ENCODE data around the gene HSD17B11. TPM values are rescaled to one million over a fixed set of nuclear protein-coding genes. Genes with fewer than 3 reads are reported as not detected.
"Not testable (repeated sequence)": the region's sequence is repeated elsewhere in the genome, so short reads cannot be mapped to it uniquely, and the experiment has no call there.

Gene HSD17B11
- total and polyA plus RNA-seq, 12 donors = 4.6 to 25.4 (median 12.2) TPM

GRCh38 chr4:87410157-87410556 is 19.2 kb upstream of the HSD17B11 start:
- DNase-seq = no peak
- H3K4me1 ChIP-seq = peaks cover 0 to 17% (median 0%) of the 10 kb centered on the region in 9 donors

GRCh38 chr4:87409420-87409939 is 18.5 kb upstream of the HSD17B11 start:
- WGBS, 2 donors = 50 to 59% methylated on average over 3 of the region's 3 CpGs
- TF ChIP-seq CTCF (IDR thresholded peaks at IDR 0.05) = no peak

More at GRCh38 chr4:87410157-87410556, 19.2 kb upstream of the HSD17B11 start:
- Histone ChIP-seq H3K27ac (no peak overlapping the region), H3K4me3 (no peak overlapping the region), H3K9me3 (peaks cover 0 to 6% (median 0%) of the 10 kb centered on the region in 11 donors), H3K36me3 (no peaks in the 10 kb centered on the region), H3K27me3 (peaks cover 0 to 18% (median 0%) of the 10 kb centered on the region in 7 donors)
- TF ChIP-seq CTCF (IDR thresholded peaks at IDR 0.05) = no peak
- intact Hi-C loops (cut with DNase I) = no loop called here
- ATAC-seq = no peak
- WGBS, 2 donors = 29 to 40% methylated on average over 2 of the region's 2 CpGs

GRCh38 chr4:87406902-87407301 is 15.9 kb upstream of the HSD17B11 start:
- intact Hi-C loops (cut with DNase I); DNase-seq; ATAC-seq; H3K36me3 ChIP-seq; H3K27ac ChIP-seq; H3K4me3 ChIP-seq; H3K9me3 ChIP-seq: not testable (repeated sequence)
- peaks cover 0 to 18% (median 0%) of the 10 kb centered on the region in 7 donors for H3K27me3 ChIP-seq
- 82 to 85% methylated on average over 4 of the region's 4 CpGs for WGBS, 2 donors
- peaks cover 0 to 17% (median 0%) of the 10 kb centered on the region in 9 donors for H3K4me1 ChIP-seq

More at GRCh38 chr4:87409420-87409939, 18.5 kb upstream of the HSD17B11 start:
- Histone ChIP-seq H3K4me1 (peaks cover 0 to 17% (median 0%) of the 10 kb centered on the region in 9 donors), H3K27me3 (peaks cover 0 to 18% (median 0%) of the 10 kb centered on the region in 7 donors), H3K9me3 (peaks cover 0 to 6% (median 0%) of the 10 kb centered on the region in 11 donors), H3K36me3 (no peaks in the 10 kb centered on the region), H3K4me3 (no peak overlapping the region), H3K27ac (no peak overlapping the region)
- peak in 2 of 8 donors; percentile 34 to 56 for ATAC-seq
- no peak for DNase-seq
- intact Hi-C loops (cut with DNase I) = no loop called here

DNA sequence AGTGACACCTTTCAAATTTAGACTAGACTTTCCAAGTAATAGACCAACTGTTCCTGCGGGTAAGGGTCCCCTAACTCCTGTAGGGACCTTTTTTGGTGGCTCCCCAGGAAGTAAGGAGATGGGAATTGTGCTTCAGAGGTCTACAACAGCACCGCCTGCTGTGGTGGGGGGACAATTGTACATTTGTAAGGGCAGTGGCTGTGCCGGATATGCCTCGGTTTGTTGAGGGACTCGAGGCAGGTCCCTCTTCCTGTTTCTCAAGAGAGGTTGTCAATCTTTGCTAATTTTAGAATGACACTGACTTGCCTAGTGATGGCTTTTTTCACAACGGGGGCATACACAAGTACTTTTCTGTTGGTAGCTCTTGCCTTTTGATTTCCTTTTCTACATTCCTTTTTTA is 15.5 kb upstream of the HSD17B11 start:
- no peak overlapping the region for H3K27ac ChIP-seq
- ATAC-seq (no peak), DNase-seq (no peak)
- H3K27me3 ChIP-seq = peaks cover 0 to 18% (median 0%) of the 10 kb centered on the region in 7 donors
- TF ChIP-seq CTCF (IDR thresholded peaks at IDR 0.05) = no peak
- 53 to 57% methylated on average over 6 of the region's 6 CpGs for WGBS, 2 donors
- no peaks in the 10 kb centered on the region for H3K9me3 ChIP-seq
- no peaks in the 10 kb centered on the region for H3K36me3 ChIP-seq
- H3K4me1 ChIP-seq = peaks cover 0 to 17% (median 0%) of the 10 kb centered on the region in 9 donors
- no peak overlapping the region for H3K4me3 ChIP-seq
- intact Hi-C loops (cut with DNase I) = no loop called here

- intact Hi-C loops (cut with DNase I) = no loop called here
- WGBS, 2 donors = 77 to 79% methylated on average over 5 of the region's 5 CpGs
- TF ChIP-seq CTCF (IDR thresholded peaks at IDR 0.05) = no peak
- Histone ChIP-seq H3K36me3 (no peaks in the 10 kb centered on the region), H3K27me3 (peaks cover 0 to 18% (median 0%) of the 10 kb centered on the region in 7 donors), H3K9me3 (no peaks in the 10 kb centered on the region), H3K4me1 (peaks cover 0 to 17% (median 0%) of the 10 kb centered on the region in 9 donors), H3K27ac (no peak overlapping the region), H3K4me3 (no peak overlapping the region)
- ATAC-seq (no peak), DNase-seq (no peak)
These were observed 14.3 kb upstream of the HSD17B11 start for GRCh38 chr4:87405211-87405820.

DNA sequence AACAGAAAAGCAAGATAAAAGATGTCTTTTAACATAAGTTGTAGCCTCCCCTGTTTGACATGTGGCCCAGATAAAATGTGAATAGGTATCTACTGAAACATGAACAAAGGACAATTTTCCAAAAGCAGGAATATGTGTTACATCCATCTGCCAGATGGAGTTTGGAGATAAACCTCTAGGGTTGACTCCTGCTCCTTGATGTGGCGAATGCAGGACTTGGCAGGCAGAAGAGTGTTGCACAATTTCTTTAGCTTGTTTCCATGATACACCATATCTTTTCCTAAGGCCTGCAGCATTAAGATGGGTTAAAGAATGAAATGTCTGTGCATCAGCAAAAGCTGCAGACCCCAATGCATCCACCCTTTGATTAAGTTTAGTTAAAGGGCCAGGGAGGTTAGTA is 12.7 kb upstream of the HSD17B11 start:
- WGBS, 2 donors = 59 to 77% methylated on average over 1 of the region's 1 CpG
- peaks cover 0 to 13% (median 0%) of the 10 kb centered on the region in 7 donors for H3K27me3 ChIP-seq
- H3K36me3 ChIP-seq; H3K27ac ChIP-seq; ATAC-seq; intact Hi-C loops (cut with DNase I); H3K9me3 ChIP-seq; DNase-seq; H3K4me3 ChIP-seq: not testable (repeated sequence)
- H3K4me1 ChIP-seq = peaks cover 0 to 17% (median 0%) of the 10 kb centered on the region in 9 donors
